DMS79 treated with DMSO at 0.1 percent for 48 hours (cell line): ENCODE measurements around the gene SCYL1.

ENCODE experiments used
- DNase-seq: peaks from one replicate; lab custom pipeline; 2025; lab: John Stamatoyannopoulos, UW

SCYL1 gene

DNA sequence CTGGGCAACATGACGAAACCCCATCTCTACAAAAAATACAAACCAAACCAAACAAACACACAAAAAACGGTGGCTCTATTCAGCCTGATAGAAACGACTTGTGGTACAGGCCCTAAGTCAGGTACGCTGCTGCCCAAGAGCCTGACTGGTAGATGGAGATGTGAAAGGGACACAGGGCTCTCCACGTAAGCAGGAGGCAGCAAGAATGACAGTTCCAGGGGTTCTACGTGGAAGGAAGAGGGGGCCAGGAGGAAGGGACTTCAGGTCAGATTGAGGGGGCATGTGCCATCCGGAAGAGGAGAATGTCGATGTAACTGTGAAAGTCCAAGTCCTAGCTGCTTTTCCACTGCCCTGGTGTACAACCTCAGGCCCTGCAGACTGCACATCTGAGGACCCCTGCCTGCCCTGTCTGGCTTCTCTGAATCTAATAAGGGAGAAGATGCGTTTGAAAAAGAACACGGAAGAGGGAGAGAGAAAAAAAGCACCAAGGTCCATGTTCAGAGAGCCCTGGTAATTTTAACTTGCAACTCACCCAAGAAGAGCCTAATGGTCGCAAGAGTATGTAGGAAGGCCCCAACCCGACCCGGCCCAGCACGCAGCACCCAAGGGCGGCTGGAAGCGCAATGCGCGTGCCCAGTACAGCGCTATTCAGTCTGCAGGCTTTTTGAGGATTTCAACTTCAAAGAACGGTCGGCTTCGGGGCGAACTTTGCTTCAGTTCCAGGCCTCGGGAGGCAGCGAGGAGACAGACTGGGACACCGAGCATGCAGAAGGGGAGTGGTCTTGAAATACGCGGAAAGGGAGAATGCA lies 44.5 kb downstream of the SCYL1 start:
- no peak for DNase-seq

DNA sequence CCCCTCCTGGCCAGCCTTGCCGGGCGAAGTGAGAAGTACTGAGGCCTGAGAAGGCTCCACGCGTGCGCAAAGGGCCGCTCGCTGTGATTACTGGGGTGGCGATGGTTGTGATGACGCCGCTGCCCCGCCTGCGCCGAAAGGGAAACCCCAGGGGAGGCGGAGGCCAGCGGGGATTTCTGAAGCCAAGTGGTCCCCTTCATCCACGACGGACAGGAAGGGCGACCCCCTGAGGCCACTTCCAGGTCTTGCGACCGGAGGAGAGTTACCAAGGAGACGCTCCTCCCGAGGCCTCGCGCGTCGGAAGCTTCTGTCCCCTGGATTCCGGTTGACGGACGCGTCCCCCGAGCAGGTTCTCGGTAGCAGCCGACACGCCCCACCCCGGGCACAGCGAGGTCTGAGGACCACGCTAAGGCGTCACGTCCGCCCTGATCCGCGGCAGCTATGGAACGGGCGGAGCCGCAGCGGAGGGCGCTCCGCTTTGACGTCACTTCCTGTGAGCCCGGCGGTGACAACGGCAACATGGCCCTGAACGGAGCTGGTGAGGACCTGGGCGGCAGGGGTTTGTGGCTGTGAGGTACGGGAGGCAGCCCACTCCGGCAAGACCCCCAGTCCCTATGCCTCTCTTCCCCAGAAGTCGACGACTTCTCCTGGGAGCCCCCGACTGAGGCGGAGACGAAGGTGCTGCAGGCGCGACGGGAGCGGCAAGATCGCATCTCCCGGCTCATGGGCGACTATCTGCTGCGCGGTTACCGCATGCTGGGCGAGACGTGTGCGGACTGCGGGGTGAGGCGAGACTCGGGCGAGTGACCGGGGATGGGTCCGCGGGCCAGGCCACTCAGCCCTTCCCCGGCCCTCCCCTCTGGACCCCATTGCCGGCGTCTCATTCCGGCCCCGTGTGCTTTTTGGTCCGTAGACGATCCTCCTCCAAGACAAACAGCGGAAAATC lies 45.4 kb downstream of the SCYL1 start, which contains the start of gene ZNRD2:
Gene ZNRD2 (plus strand): TSS at position 505 of the 946 bp plus-strand sequence. CDS start 15 bp downstream, at position 520.
- peak; percentile 91 for DNase-seq

DNA sequence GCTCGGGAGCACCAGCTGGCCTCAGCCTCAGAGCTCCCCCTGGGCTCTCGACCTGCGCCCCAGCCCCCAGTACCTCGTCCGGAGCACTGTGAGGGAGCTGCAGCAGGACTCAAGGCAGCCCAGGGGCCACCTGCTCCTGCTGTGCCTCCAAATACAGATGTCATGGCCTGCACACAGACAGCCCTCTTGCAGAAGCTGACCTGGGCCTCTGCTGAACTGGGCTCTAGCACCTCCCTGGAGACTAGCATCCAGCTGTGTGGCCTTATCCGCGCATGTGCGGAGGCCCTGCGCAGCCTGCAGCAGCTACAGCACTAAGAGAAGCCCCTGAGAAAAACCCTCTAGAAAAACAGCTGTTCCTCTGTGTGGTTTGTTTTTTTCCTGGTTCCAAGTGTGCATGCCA lies 46.5 kb downstream of the SCYL1 start:
- DNase-seq, result no peak

DNA sequence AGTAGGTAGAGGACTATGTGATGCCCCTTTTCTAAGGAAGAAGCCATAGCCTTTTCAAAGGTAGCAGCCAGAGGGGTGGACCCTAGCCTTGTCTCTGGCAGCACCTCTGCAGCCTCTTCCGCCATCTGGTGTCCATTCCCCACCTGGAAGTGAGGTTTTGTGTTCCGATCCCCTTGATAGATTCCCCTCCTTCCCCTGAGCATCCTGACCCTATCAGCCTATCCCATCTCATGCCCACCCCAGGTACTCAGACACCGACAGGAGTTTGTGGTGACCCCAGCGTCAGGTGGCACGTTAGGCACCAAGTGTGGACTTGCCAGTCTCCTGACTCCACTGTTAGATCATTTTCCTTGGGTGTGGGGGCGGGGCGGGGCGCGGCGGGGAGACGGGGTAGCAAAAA lies 47.1 kb downstream of the SCYL1 start:
- DNase-seq, result peak; percentile 43

DNA sequence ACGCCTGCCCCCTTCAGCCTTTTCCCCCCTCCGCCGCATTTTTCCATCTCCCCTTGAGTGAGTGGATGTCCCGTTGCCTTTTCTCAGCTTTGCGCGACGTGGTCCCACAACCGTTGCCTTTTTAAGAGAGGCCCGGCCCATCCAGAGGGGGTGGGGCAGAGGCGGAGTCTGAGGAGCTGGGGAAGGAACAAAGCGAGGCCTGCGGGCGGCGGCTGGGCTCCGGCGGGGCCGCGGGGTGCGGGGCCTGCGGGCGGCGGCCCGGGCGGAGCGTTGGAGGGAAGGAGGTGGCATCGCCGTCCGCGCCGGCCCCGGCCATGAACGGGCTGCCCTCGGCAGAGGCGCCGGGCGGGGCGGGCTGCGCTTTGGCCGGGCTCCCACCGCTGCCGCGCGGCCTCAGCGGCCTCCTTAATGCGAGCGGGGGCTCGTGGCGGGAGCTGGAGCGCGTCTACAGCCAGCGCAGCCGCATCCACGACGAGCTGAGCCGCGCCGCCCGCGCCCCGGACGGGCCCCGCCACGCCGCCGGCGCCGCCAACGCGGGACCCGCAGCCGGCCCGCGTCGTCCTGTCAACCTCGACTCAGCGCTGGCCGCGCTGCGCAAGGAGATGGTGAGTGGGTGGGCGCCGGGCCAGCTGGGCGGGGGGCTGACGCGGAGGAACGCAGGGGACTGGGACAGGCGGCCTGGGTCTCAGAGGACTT lies 47.6 kb downstream of the SCYL1 start, which contains the start of gene FAM89B:
Gene FAM89B (plus strand): TSS at position 183 of the 696 bp plus-strand sequence. CDS start 132 bp downstream, at position 315.
- DNase-seq, result peak; percentile 80

DNA sequence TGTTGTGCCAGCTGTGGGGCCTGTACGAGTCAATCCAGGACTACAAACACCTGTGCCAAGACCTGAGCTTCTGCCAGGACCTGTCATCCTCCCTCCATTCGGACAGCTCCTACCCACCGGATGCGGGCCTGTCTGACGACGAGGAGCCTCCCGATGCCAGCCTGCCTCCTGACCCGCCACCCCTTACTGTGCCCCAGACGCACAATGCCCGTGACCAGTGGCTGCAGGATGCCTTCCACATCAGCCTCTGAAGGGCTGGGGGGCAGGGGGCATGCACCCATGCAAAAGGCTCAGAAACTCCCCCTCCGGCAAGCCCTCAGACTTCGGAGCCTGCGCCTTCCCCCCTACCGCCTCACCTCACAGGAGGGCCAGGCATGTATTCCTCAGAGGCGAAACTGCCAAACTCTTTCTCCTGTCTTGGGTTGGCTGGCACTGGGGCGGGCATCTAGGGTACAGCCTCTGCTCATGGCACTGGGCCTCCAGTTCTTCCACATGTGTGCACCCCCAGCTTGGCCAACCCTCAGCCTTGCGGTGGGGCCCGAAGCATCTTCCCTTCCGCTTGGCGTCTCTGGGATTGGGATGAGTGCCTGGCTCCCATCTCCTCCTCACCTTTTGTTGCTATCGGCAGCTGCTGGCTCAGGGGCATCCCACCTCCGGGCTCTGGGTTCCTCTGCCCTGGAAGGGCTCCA lies 48.7 kb downstream of the SCYL1 start:
- no peak for DNase-seq

DNA sequence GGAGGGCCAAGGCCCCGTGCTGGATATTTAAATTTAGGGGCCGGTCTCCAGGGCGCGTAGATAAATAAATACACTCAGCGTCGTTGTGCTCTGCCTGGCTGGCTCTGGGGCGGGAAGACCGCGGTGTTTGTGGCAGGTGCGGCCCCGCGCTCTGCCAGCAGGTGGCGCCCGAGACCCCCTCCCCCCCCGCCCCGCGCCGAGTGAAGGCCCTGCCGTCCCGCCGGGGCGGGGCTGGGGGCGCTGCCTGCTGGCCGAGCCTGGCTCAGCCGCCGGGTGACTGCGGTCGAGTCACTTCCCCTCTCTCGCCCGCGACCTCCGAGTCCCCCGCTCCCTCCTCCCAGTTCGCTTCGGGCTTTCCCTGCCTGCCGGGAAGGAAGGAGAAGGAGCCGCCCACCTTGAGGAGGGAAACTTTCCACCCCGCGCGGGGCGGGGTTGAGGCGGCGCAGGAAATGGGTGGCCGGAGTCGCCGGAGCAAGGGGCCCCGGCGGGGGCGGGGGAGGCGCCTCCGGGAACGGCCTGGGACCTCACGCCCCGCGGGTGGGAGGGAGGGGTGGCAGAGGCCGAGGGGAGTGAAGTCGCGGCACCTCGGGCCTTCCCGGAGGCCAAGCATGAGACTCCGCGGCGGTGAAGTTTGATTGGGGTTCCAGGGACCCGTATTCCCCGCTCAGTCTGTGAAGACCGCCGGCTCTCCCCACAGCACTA lies 49.4 kb downstream of the SCYL1 start:
- peak; percentile 62 for DNase-seq

DNA sequence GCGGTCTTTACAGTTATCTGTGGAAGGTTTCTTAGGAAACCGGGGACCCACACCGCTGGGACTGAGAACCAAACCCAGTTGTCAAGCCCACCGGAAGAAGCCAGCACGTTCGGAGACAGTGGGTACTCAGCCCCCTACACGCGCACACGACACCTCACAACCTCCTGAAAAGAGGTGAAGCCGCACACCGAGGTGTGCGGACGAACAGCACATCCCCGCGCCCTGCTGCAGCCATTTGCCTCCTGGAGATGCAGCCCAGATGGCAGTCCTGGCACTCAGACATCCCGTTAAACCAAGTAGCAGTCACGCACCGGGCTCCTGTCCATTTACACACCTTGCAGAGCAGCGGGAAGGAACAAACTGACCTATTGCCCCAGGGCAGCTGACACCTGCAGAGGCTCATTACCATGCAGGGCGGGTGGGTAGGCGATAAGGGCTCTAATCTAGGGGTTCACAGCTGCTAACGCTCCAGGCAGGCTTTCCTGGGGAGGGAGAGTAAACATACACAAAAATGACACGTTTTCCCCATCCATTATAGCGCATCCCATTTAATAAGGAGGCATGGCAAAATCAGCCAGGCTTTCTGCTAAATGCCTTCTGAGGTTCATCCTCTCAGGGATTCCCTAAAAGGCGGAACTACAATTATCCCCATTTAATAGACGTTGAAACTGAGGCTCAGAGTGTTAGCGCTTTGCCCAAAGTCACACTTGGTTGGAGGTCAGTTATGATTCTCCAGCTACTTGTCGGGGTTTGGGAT lies 50.1 kb downstream of the SCYL1 start:
- no peak for DNase-seq

DNA sequence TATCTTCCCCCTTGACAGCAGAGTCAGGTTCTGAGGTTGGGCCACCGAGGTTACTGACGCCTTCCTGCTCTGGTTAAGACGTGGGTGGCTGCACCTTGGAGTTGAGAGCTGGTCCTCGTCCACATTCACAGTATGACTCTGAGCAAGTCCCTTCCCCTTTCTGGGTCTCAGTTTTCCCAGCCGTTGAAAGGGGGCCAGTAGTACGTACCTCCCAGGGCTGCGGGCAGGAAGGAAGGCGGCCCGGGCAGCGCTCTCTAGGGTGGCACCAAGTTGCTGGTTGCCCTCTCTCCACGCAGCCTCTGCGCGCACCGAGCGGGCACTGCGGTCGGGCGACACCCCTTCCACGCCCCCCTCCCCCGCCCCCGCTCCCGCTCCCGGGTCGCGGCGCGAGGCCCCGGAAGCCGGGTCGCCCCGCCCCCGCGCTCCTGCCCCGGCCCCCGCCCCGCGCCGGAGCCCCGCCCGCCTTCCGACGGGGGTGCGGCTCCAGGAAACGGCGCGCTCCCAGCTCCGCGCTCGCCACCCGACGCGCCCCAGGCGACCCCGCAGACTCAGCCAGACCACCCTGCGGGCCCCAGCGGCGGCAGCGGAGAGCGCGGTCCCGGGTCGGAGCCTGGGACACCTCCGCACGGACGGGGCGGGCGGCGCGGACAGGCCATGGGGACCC lies 50.8 kb downstream of the SCYL1 start, which contains the start of gene EHBP1L1:
Gene EHBP1L1 (plus strand): TSS at position 486 of the 664 bp plus-strand sequence. CDS start 250 bp downstream, outside the sequence.
- DNase-seq, result no peak

DNA sequence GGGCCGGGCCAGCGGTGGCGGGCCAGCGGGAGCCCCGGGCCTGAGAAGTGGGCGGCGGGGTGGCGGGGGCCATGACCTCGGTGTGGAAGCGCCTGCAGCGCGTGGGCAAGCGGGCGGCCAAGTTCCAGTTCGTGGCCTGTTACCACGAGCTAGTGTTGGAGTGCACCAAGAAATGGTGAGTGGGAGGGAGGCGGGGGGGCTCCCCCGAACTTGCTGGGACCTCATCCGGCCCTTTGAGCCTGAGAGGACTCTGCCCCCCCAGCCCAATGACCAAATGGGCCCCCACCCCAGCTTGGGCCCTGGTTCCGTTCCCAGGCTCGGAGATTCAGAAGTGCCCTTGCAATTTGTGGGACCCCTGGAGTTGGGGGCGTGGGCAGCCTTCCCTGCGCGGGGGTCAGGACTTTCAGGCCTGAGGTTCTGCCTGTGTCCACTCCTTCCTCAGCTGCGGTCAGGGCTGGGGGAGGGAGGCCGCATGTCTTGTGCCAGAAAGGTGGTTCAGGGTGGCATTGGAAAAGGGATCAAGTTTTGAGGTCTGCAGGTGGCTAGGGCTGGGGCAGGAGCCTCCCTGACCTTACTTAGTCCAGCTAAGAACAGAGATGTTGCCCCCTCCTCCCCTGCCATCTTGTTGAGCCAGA lies 51.5 kb downstream of the SCYL1 start:
- no peak for DNase-seq

DNA sequence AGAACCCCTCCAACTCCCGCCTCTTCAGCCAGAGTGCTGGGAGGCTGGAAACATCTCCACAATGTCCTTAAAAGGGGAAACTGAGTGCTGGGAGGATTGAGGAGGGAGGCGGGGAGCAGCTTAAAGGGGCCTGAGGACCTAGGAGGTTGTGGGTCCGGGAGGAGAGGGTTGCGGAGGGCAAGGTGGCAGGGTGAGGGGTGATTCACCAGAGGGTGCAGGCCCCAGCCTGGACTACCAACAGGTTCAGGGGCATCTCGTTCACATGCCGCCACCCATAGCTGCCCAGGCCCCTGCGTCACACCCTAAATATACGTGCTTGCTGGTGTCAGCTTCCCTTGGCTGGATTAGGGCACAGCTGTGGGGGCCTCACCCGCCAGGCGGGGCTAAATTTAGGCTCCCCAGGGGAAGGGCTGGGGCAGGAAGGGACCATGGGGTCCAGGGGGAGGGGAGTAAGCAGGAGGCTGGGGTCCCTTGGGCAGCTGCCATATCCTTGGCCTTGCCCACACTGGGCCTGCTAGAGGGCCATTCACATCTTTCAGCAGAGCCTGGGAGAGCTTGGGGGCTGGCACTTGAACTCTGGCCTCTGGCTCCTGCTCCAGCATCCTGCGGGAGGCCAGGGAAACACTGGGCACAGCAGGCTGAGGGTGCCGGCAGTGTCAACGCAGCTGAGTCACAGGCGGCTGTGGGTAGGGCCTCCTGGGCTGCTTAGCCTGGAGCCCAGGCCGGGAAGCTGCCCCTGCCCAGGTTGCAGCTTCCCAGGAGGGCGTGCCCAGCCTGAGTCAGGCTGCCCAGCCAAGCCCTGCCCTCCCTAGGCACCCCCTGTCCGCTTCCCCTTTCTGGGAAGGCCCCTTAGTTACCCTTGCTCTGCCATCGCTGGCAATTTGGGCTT lies 52.2 kb downstream of the SCYL1 start:
- no peak for DNase-seq

DNA sequence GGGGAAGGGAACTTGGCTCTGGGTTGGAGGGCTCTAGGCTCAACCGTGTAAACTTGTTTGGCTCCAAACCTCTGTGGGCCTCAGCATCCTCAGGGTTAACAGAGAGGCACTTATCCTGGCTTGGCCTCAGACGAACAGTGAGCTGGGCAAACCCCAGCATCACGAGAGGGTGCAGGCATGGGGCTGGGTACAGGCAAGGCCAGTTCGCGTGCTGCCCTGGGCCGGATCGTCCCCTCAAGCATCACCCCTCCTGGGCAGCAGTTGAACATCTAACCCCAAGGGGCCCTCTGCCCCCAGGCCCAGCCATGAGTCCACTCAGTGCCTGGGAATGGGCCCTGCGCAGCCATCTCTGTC lies 52.9 kb downstream of the SCYL1 start:
- DNase-seq, result no peak

DNA sequence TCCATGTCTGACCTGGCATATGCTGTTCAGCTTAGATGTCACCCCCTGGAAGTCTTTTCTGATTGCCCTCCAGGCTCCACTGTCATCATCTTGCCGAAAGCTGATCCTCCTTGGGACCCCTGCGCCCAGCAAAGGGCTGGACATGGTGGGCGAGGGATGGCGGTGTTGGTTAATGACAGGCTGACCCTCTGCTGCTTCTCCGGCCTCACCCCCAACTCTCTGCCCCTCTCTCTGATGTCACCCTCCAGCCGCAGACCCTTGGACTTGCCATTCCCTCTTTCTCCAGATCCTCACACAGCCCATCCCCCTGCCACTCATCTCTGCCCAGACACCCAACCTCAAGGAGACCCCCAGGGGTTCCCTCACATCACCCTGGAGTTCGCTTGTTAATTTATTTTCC lies 53.3 kb downstream of the SCYL1 start:
- no peak for DNase-seq

DNA sequence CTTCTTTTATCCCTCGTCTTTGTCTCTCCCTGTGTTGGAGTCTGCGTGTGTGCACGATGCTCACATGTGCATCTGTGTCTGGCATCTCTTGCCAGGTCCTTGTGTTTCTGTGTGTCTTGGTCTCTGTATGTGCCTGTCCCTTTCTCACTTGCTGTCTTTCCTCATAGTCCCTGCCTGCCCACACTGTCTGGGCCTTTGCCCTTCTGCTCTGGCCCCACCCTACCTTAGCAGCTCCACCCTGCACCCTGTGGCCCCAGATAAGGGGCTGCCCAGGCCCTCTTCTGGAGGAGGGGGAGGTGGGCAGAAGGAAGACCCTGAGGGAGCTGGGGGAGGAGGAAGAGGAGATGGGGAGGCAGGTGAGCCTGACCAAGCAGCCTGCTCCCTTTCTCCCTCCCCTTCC lies 53.8 kb downstream of the SCYL1 start:
- no peak for DNase-seq

DNA sequence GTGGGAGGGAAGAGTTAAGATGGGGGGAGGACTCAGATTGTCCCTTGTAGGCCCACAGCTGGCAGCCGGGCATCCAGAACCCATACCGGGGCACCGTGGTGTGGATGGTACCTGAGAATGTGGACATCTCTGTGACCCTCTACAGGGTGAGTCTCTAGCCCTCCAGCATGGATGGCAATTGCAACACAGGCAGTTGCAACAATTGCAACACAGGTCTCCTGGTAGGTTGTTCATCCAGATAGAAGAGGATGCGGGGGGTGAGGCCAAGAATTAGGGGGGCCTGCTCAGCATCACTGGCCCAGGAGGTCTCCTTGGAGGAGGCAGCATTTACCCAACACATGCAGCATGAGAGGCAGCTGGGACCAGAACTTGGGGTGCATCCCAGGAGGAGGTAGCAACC lies 54.4 kb downstream of the SCYL1 start:
- DNase-seq, result no peak

DNA sequence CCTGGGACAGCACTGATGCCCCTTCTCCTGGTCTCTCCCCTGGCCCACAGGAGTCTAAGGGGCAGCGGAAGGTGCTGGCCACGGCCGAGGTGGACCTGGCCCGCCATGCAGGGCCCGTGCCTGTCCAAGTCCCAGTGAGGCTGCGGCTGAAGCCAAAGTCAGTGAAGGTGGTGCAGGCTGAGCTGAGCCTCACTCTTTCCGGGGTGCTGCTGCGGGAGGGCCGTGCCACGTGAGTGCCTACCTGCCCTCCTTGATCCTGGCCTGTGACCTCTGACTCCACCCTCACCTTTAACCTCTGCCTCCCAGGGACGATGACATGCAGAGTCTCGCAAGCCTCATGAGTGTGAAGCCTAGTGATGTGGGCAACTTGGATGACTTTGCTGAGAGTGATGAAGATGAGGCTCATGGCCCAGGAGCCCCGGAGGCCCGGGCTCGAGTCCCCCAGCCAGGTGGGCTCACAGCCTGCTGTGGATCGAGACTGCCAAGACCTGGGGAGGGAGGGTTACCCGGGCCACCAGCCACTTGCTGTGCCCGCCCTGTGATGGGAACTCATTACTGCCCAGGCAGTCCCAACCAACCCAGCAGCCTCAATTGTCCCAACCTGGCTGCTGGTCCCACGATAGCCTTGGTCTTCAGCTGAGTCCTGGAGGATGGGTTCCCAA lies 55.3 kb downstream of the SCYL1 start:
- DNase-seq, result no peak

DNA sequence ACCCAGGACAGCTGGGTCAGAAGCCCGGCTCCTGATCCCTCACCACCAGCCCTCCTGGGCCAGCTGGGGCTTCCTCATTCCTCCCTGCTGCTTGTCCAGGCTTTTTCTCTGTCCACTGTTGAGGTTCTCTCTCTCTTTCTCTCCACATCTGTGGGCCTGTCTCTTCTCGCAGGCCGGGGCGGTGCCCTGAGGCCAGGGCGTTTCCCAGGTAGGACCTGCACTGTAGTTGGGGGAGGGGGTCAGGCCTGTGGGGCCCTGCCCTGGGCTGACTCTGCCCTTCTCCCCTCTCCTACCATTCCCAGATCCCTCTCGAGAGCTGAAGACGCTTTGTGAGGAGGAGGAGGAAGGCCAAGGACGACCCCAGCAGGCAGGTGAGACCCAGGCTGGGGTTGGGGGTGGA lies 55.9 kb downstream of the SCYL1 start:
- no peak for DNase-seq
